ENCODE results near the gene RNU6-7.

Gene RNU6-7

GRCh38 chr14:32224737-32225377 is 23.0 kb downstream of the RNU6-7 start:
- TF ChIP-seq, protein P1, sequence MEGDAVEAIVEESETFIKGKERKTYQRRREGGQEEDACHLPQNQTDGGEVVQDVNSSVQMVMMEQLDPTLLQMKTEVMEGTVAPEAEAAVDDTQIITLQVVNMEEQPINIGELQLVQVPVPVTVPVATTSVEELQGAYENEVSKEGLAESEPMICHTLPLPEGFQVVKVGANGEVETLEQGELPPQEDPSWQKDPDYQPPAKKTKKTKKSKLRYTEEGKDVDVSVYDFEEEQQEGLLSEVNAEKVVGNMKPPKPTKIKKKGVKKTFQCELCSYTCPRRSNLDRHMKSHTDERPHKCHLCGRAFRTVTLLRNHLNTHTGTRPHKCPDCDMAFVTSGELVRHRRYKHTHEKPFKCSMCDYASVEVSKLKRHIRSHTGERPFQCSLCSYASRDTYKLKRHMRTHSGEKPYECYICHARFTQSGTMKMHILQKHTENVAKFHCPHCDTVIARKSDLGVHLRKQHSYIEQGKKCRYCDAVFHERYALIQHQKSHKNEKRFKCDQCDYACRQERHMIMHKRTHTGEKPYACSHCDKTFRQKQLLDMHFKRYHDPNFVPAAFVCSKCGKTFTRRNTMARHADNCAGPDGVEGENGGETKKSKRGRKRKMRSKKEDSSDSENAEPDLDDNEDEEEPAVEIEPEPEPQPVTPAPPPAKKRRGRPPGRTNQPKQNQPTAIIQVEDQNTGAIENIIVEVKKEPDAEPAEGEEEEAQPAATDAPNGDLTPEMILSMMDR (IDR thresholded peaks at IDR 0.05; ENCODE audit: low read length): no peak
- no peak for TF ChIP-seq EZH2phosphoT487 (IDR thresholded peaks at IDR 0.05; ENCODE audit: low read length)
- no peak overlapping the region for H3K4me3 ChIP-seq (ENCODE audit: low read length)
- no peak overlapping the region for H2AFZ ChIP-seq (ENCODE audit: low read length)
- no peak overlapping the region for H3K4me2 ChIP-seq (ENCODE audit: low read depth, low read length)
- no peaks in the 10 kb centered on the region for H3F3A ChIP-seq (ENCODE audit: insufficient read depth, low read length)
- H3K27ac ChIP-seq (ENCODE audit: low read length): no peak overlapping the region
- no peaks in the 10 kb centered on the region for H3K79me2 ChIP-seq (ENCODE audit: low read length)
- H3K9ac ChIP-seq (ENCODE audit: low read length): no peak overlapping the region
- no peaks in the 10 kb centered on the region for H3K27me3 ChIP-seq (replicated peaks; ENCODE audit: insufficient read depth, low read length)
- no peaks in the 10 kb centered on the region for H3K4me1 ChIP-seq (ENCODE audit: low read length)
- H3K36me3 ChIP-seq (replicated peaks; ENCODE audit: insufficient read depth, low read length): no peaks in the 10 kb centered on the region
- no peak for DNase-seq
- H3K9me2 ChIP-seq (replicated peaks; ENCODE audit: insufficient read depth, low read length): no peaks in the 10 kb centered on the region
- no peaks in the 10 kb centered on the region for H4K20me1 ChIP-seq (ENCODE audit: insufficient read depth, low read length)
- H3K9me3 ChIP-seq (replicated peaks; ENCODE audit: insufficient read depth, low read length): no peaks in the 10 kb centered on the region

DNA sequence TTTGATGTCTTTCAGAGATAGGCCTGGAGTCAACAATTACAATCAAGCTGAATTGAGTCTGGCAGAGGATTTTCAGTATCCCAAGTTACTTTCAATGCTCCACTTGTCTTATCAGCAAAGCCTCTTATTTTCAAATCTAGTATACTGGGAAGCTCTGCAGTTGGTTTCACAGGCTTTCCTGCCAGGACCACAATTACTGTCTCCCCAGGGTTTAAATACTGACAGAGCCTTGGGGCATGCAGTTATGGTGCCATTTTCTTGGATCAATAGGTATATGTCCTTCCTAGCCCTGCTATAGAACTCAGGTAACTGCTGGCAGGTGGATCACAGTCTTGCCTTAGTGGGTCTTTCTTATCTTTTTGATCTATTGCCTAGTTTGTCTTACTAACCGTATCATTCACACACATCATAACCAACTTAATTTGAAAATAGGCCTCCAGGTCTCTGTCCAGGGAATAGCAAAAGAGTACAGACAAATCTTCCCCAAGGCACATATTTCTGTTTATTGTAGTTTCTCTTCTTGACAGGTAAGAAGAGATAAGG is 23.6 kb downstream of the RNU6-7 start:
- no peak overlapping the region for H3K27ac ChIP-seq (ENCODE audit: low read length)
- H3K36me3 ChIP-seq (replicated peaks; ENCODE audit: insufficient read depth, low read length): no peaks in the 10 kb centered on the region
- H3K27me3 ChIP-seq (replicated peaks; ENCODE audit: insufficient read depth, low read length): no peaks in the 10 kb centered on the region
- no peak overlapping the region for H2AFZ ChIP-seq (ENCODE audit: low read length)
- H3K9me3 ChIP-seq (replicated peaks; ENCODE audit: insufficient read depth, low read length): no peaks in the 10 kb centered on the region
- TF ChIP-seq, protein P1 (IDR thresholded peaks at IDR 0.05; ENCODE audit: low read length): no peak
- TF ChIP-seq EZH2 (optimal IDR thresholded peaks at IDR 0.05; ENCODE audit: low read depth, low read length): no peak
- no peak for TF ChIP-seq EZH2phosphoT487 (IDR thresholded peaks at IDR 0.05; ENCODE audit: low read length)
- H3K9ac ChIP-seq (ENCODE audit: low read length): no peak overlapping the region
- no peaks in the 10 kb centered on the region for H3K9me2 ChIP-seq (replicated peaks; ENCODE audit: insufficient read depth, low read length)
- H3K4me2 ChIP-seq (ENCODE audit: low read depth, low read length): no peak overlapping the region
- H3K79me2 ChIP-seq (ENCODE audit: low read length): no peaks in the 10 kb centered on the region
- H4K20me1 ChIP-seq (ENCODE audit: insufficient read depth, low read length): no peaks in the 10 kb centered on the region
- H3K4me1 ChIP-seq (ENCODE audit: low read length): no peaks in the 10 kb centered on the region
- DNase-seq: no peak
- no peak overlapping the region for H3K4me3 ChIP-seq (ENCODE audit: low read length)
- no peaks in the 10 kb centered on the region for H3F3A ChIP-seq (ENCODE audit: insufficient read depth, low read length)

- Histone ChIP-seq H3K9ac (ENCODE audit: low read length) (no peak overlapping the region), H3K4me2 (ENCODE audit: low read depth, low read length) (no peak overlapping the region), H3F3A (ENCODE audit: insufficient read depth, low read length) (no peaks in the 10 kb centered on the region), H3K36me3 (replicated peaks; ENCODE audit: insufficient read depth, low read length) (no peaks in the 10 kb centered on the region), H3K9me3 (replicated peaks; ENCODE audit: insufficient read depth, low read length) (no peaks in the 10 kb centered on the region), H3K4me3 (ENCODE audit: low read length) (no peak overlapping the region), H3K9me2 (replicated peaks; ENCODE audit: insufficient read depth, low read length) (no peaks in the 10 kb centered on the region), H3K79me2 (ENCODE audit: low read length) (no peaks in the 10 kb centered on the region), H4K20me1 (ENCODE audit: insufficient read depth, low read length) (no peaks in the 10 kb centered on the region), H3K27me3 (replicated peaks; ENCODE audit: insufficient read depth, low read length) (no peaks in the 10 kb centered on the region), H3K27ac (ENCODE audit: low read length) (no peak overlapping the region), H2AFZ (ENCODE audit: low read length) (no peak overlapping the region), H3K4me1 (ENCODE audit: low read length) (no peaks in the 10 kb centered on the region)
- TF ChIP-seq EZH2phosphoT487 (IDR thresholded peaks at IDR 0.05; ENCODE audit: low read length): no peak
- TF ChIP-seq, protein P1 (IDR thresholded peaks at IDR 0.05; ENCODE audit: low read length): no peak
- TF ChIP-seq EZH2 (optimal IDR thresholded peaks at IDR 0.05; ENCODE audit: low read depth, low read length): no peak
- DNase-seq: no peak
These were observed 24.2 kb downstream of the RNU6-7 start for GRCh38 chr14:32226056-32226455.
